Stomach (tissue), 8 donors: ENCODE measurements around the gene TOMM22. TPM values are rescaled to one million over a fixed set of nuclear protein-coding genes. Genes with fewer than 3 reads are reported as not detected.

Source experiments
- polyA plus RNA-seq, 3 donors: library from polyadenylated mRNA; stranded (reverse); fragments of 200-250 nt; gene quantifications; one replicate each; pipeline ENCODE4 v1.2.3, GENCODE V29; 2013
- total RNA-seq, 5 donors: library from RNA; depleted of rRNA; stranded (reverse); fragments of >200 nt; gene quantifications; one replicate each; pipeline versions ENCODE4 v1.1.0 to v1.2.3, GENCODE V29; 2014 to 2016
- donor health status: healthy with polysubstance abuse.
- donor health status: Bipolar disorder and iron deficiency.
- donor health status: healthy.

Gene TOMM22
- total and polyA plus RNA-seq, 8 donors: 22.6 to 66.5 (median 37.4) TPM

Other genes with a start within 250 kb of the TOMM22 start
- not detected for gene KCNJ4, start 226.8 kb upstream of the TOMM22 start, total RNA-seq
- gene KCNJ4, start 226.8 kb upstream of the TOMM22 start, polyA plus RNA-seq: not detected
- 10 to 100 TPM in 3 of 5 donors, 1 to 10 TPM in 1, not detected in 1; 3.6 to 30.7 (median 11.6) TPM for gene KDELR3, start 213.9 kb upstream of the TOMM22 start, total RNA-seq
- 10 to 100 TPM in 1 of 3 donors, 1 to 10 TPM in 2; 6.4 to 12.8 (median 6.8) TPM for gene KDELR3, start 213.9 kb upstream of the TOMM22 start, polyA plus RNA-seq
- 1,000 to 10,000 TPM in 2 of 5 donors, 100 to 1,000 TPM in 3; 485 to 4,611 (median 706) TPM for gene DDX17, start 175.6 kb upstream of the TOMM22 start, total RNA-seq
- 100 to 1,000 TPM in 1 of 3 donors, 10 to 100 TPM in 2; 59.5 to 133 (median 79.3) TPM for gene DDX17, start 175.6 kb upstream of the TOMM22 start, polyA plus RNA-seq
- gene DMC1, start 111.8 kb upstream of the TOMM22 start, total RNA-seq: 10 to 100 TPM in 1 of 5 donors, not detected in 4; 10.1 TPM
- gene DMC1, start 111.8 kb upstream of the TOMM22 start, polyA plus RNA-seq: under 1 TPM; 0.37 to 0.46 (median 0.45) TPM
- 10 to 100 TPM in 1 of 5 donors, 1 to 10 TPM in 2, under 1 TPM in 2; under 0.01 to 39.1 (median 1.2) TPM for gene FAM227A, start 25.6 kb upstream of the TOMM22 start, total RNA-seq
- gene FAM227A, start 25.6 kb upstream of the TOMM22 start, polyA plus RNA-seq: 1 to 10 TPM in 1 of 3 donors, under 1 TPM in 2; 0.23 to 2.0 (median 0.44) TPM
- gene CBY1, start 25.3 kb upstream of the TOMM22 start, total RNA-seq: 10 to 100 TPM in 2 of 5 donors, 1 to 10 TPM in 3; 1.8 to 38.4 (median 9.9) TPM
- gene CBY1, start 25.3 kb upstream of the TOMM22 start, polyA plus RNA-seq: 10 to 100 TPM; 40.9 to 43.6 (median 41.3) TPM
- gene JOSD1, start 19.0 kb downstream of the TOMM22 start, total RNA-seq: 10 to 100 TPM; 21.0 to 66.1 (median 35.7) TPM
- 10 to 100 TPM; 17.9 to 45.1 (median 20.8) TPM for gene JOSD1, start 19.0 kb downstream of the TOMM22 start, polyA plus RNA-seq
- 100 to 1,000 TPM in 1 of 5 donors, 10 to 100 TPM in 4; 23.8 to 199 (median 41.6) TPM for gene GTPBP1, start 24.0 kb downstream of the TOMM22 start, total RNA-seq
- gene GTPBP1, start 24.0 kb downstream of the TOMM22 start, polyA plus RNA-seq: 10 to 100 TPM in 2 of 3 donors, 1 to 10 TPM in 1; 9.2 to 18.6 (median 11.0) TPM
- gene SUN2, start 74.0 kb downstream of the TOMM22 start, total RNA-seq: 100 to 1,000 TPM; 108 to 387 (median 142) TPM
- 10 to 100 TPM; 25.3 to 51.8 (median 26.4) TPM for gene SUN2, start 74.0 kb downstream of the TOMM22 start, polyA plus RNA-seq
- gene DNAL4, start 112.2 kb downstream of the TOMM22 start, total RNA-seq: 10 to 100 TPM in 4 of 5 donors, under 1 TPM in 1; 0.58 to 33.0 (median 11.2) TPM
- 10 to 100 TPM; 15.9 to 22.5 (median 21.4) TPM for gene DNAL4, start 112.2 kb downstream of the TOMM22 start, polyA plus RNA-seq
- 10 to 100 TPM in 2 of 5 donors, 1 to 10 TPM in 3; 1.2 to 19.6 (median 4.1) TPM for gene NPTXR, start 162.1 kb downstream of the TOMM22 start, total RNA-seq
- 1 to 10 TPM in 2 of 3 donors, under 1 TPM in 1; 0.46 to 2.4 (median 2.2) TPM for gene NPTXR, start 162.1 kb downstream of the TOMM22 start, polyA plus RNA-seq
- gene CBX6, start 190.3 kb downstream of the TOMM22 start, total RNA-seq: 10 to 100 TPM; 15.4 to 46.0 (median 32.9) TPM
- gene CBX6, start 190.3 kb downstream of the TOMM22 start, polyA plus RNA-seq: 10 to 100 TPM in 2 of 3 donors, 1 to 10 TPM in 1; 8.9 to 20.3 (median 14.6) TPM